ENCODE measurements around the gene MBP.

MBP gene

GRCh38 chr18:77132369-77133050 is at the start of gene MBP:
TSS of gene MBP (minus strand) at chr18:77132783. CDS start at chr18:77105261, 27,522 bp downstream.
- DNase-seq (ENCODE audit: low read depth in 2 of 3, low spot score in 1 of 3) = peak in 1 of 3 donors; percentile 61

GRCh38 chr18:77181950-77182707 is 49.5 kb upstream of the MBP start:
- DNase-seq (ENCODE audit: low read depth in 2 of 3, low spot score in 1 of 3) = no peak

GRCh38 chr18:77178559-77178958 is 46.0 kb upstream of the MBP start:
- DNase-seq (ENCODE audit: low read depth in 2 of 3, low spot score in 1 of 3) = no peak

- DNase-seq (ENCODE audit: low read depth in 2 of 3, low spot score in 1 of 3) = no peak
Measured at GRCh38 chr18:77177009-77177408, 44.4 kb upstream of the MBP start.

GRCh38 chr18:77173275-77174030 is 40.9 kb upstream of the MBP start:
- no peak for DNase-seq (ENCODE audit: low read depth in 2 of 3, low spot score in 1 of 3)

GRCh38 chr18:77170890-77171410 is 38.4 kb upstream of the MBP start:
- DNase-seq (ENCODE audit: low read depth in 2 of 3, low spot score in 1 of 3) = no peak

GRCh38 chr18:77168811-77169311 is 36.3 kb upstream of the MBP start:
- no peak for DNase-seq (ENCODE audit: low read depth in 2 of 3, low spot score in 1 of 3)

GRCh38 chr18:77167251-77167650 is 34.7 kb upstream of the MBP start:
- DNase-seq (ENCODE audit: low read depth in 2 of 3, low spot score in 1 of 3) = no peak

GRCh38 chr18:77166523-77166922 is 33.9 kb upstream of the MBP start:
- DNase-seq (ENCODE audit: low read depth in 2 of 3, low spot score in 1 of 3) = no peak

GRCh38 chr18:77165503-77166188 is 33.1 kb upstream of the MBP start:
- DNase-seq (ENCODE audit: low read depth in 2 of 3, low spot score in 1 of 3) = no peak

- DNase-seq (ENCODE audit: low read depth in 2 of 3, low spot score in 1 of 3) = no peak
Measured at GRCh38 chr18:77164763-77165485, 32.3 kb upstream of the MBP start.

- DNase-seq (ENCODE audit: low read depth in 2 of 3, low spot score in 1 of 3) = no peak
Measured at GRCh38 chr18:77164026-77164425, 31.4 kb upstream of the MBP start.

- no peak for DNase-seq (ENCODE audit: low read depth in 2 of 3, low spot score in 1 of 3)
Measured at GRCh38 chr18:77162580-77162979, 30.0 kb upstream of the MBP start.

- no peak for DNase-seq (ENCODE audit: low read depth in 2 of 3, low spot score in 1 of 3)
Measured at GRCh38 chr18:77161961-77162360, 29.4 kb upstream of the MBP start.

- DNase-seq (ENCODE audit: low read depth in 2 of 3, low spot score in 1 of 3) = no peak
Measured at GRCh38 chr18:77161383-77161782, 28.8 kb upstream of the MBP start.

GRCh38 chr18:77160515-77160914 is 27.9 kb upstream of the MBP start:
- no peak for DNase-seq (ENCODE audit: low read depth in 2 of 3, low spot score in 1 of 3)

- no peak for DNase-seq (ENCODE audit: low read depth in 2 of 3, low spot score in 1 of 3)
Measured at GRCh38 chr18:77157312-77157711, 24.7 kb upstream of the MBP start.

- DNase-seq (ENCODE audit: low read depth in 2 of 3, low spot score in 1 of 3) = no peak
Measured at GRCh38 chr18:77155031-77155430, 22.4 kb upstream of the MBP start.

- no peak for DNase-seq (ENCODE audit: low read depth in 2 of 3, low spot score in 1 of 3)
Measured at GRCh38 chr18:77153404-77153803, 20.8 kb upstream of the MBP start.

- no peak for DNase-seq (ENCODE audit: low read depth in 2 of 3, low spot score in 1 of 3)
Measured at GRCh38 chr18:77151772-77152520, 19.4 kb upstream of the MBP start.

All from stimulated activated CD4-positive, alpha-beta T cell treated with anti-CD3 and anti-CD28 coated beads, Interleukin-12 subunit alpha, Interleukin-12 subunit beta, amount 100 ng/mL, for 48 hours (primary cell).